Measurements from ENCODE around the gene EIF1AY. TPM values are rescaled to one million over a fixed set of nuclear protein-coding genes. Genes with fewer than 3 reads are reported as not detected.
A peak's percentile ranks its signal among the peaks of the same experiment; 100 is the strongest.

EIF1AY gene
- total and polyA plus RNA-seq, 2 of the 13 experiments (the other 11 are each of a cell fraction or from before 2014, with no cell fraction given) = 20.9 to 53.2 TPM

GRCh38 chrY:20575531-20576121, at the start of gene EIF1AY (continued):
- TF ChIP-seq DRAP1 (CRISPR knock-in tag; IDR thresholded peaks at IDR 0.05) = peak; percentile 85
- peak; percentile 73 for TF ChIP-seq KDM5A (IDR thresholded peaks at IDR 0.05; ENCODE audit: borderline replicate concordance, low read length)
- TF ChIP-seq ZNF574 (CRISPR knock-in tag; IDR thresholded peaks at IDR 0.05) = peak; percentile 47; the same call in 1 of the 2 replicates
- TF ChIP-seq ZBTB49 (CRISPR knock-in tag; IDR thresholded peaks at IDR 0.05; ENCODE audit: borderline replicate concordance) = no peak
- peak; percentile 25; the same call in 1 of the 2 replicates for TF ChIP-seq GABPA (IDR thresholded peaks at IDR 0.05; ENCODE audit: low read depth, low read length)
- TF ChIP-seq GABPA (CRISPR knock-in tag; IDR thresholded peaks at IDR 0.05; ENCODE audit: low read depth) = no peak
- TF ChIP-seq ZBTB7A (CRISPR knock-in tag; IDR thresholded peaks at IDR 0.05) = no peak
- TF ChIP-seq SALL1 (CRISPR knock-in tag; IDR thresholded peaks at IDR 0.05) = 0 out of 2 replicates have a peak, but pooled peaks have one; percentile 9
- TF ChIP-seq MLLT10 (CRISPR knock-in tag; IDR thresholded peaks at IDR 0.05) = no peak
- TF ChIP-seq TRIM24 (CRISPR knock-in tag; IDR thresholded peaks at IDR 0.05) = no peak
- no peak for TF ChIP-seq CERS6 (CRISPR knock-in tag; IDR thresholded peaks at IDR 0.05)
- TF ChIP-seq ZBTB7B (CRISPR knock-in tag; IDR thresholded peaks at IDR 0.05) = 0 out of 2 replicates have a peak, but pooled peaks have one; percentile 35
- TF ChIP-seq MTF1 (CRISPR knock-in tag; IDR thresholded peaks at IDR 0.05) = no peak
- TF ChIP-seq RXRB (CRISPR knock-in tag; IDR thresholded peaks at IDR 0.05; ENCODE audit: borderline replicate concordance) = no peak
- TF ChIP-seq POGK (CRISPR knock-in tag; conservative IDR thresholded peaks at IDR 0.05) = no peak
- no peak for TF ChIP-seq KLF12 (CRISPR knock-in tag; IDR thresholded peaks at IDR 0.05; ENCODE audit: borderline replicate concordance)
- peak; percentile 66 for TF ChIP-seq BCL6 (CRISPR knock-in tag; IDR thresholded peaks at IDR 0.05)
- no peak for TF ChIP-seq ZNF414 (CRISPR knock-in tag; IDR thresholded peaks at IDR 0.05)
- no peak for TF ChIP-seq ZNF772 (CRISPR knock-in tag; IDR thresholded peaks at IDR 0.05)
- TF ChIP-seq POLR2AphosphoS2 (IDR thresholded peaks at IDR 0.05; ENCODE audit: low read depth, low read length) = no peak
- TF ChIP-seq MEF2D (CRISPR knock-in tag; IDR thresholded peaks at IDR 0.05) = no peak
- 0 out of 2 replicates have a peak, but pooled peaks have one; percentile 3 for TF ChIP-seq CEBPG (CRISPR knock-in tag; IDR thresholded peaks at IDR 0.05)

Measured in HepG2 (cell line).